Erythroblast (primary cell): ENCODE data around the gene STAT1.

ENCODE experiments used
- GATA1 ChIP-seq: IDR thresholded peaks from 2 replicates; pipeline ENCODE4 v1.6.1; 2011; ENCODE audit warnings: low read depth, mild to moderate bottlenecking, control low read depth, low read length, moderate library complexity
- POLR2A ChIP-seq: IDR thresholded peaks from 2 replicates; pipeline ENCODE4 v1.6.1; 2011; ENCODE audit warnings: mild to moderate bottlenecking, low read length

DNA sequence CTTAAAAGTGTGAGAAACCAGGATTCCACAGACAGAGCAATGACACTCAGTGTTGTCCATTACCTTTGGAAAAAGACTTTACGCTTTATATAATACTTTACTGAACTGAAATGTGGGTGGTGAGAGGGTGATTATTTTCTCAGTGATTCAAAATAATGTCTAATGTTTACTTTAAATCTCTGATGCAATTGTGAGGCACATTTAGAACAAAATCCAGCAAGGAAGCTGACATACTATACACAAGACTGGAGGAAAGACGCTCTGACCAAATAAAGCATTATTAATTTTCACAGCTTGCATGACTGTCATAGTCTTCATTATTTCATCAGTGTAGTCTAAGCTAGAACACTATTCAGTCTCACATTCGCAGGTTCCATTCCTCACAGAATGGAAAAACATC, 34.1 kb upstream of the STAT1 start:
- no peak for TF ChIP-seq POLR2A
- no peak for TF ChIP-seq GATA1
